ENCODE measurements around the gene EIF1AD.
A peak's percentile ranks its signal among the peaks of the same experiment; 100 is the strongest.
"Not testable (repeated sequence)": the region's sequence is repeated elsewhere in the genome, so short reads cannot be mapped to it uniquely, and the experiment has no call there.

EIF1AD gene, protein sequence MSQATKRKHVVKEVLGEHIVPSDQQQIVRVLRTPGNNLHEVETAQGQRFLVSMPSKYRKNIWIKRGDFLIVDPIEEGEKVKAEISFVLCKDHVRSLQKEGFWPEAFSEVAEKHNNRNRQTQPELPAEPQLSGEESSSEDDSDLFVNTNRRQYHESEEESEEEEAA

DNA sequence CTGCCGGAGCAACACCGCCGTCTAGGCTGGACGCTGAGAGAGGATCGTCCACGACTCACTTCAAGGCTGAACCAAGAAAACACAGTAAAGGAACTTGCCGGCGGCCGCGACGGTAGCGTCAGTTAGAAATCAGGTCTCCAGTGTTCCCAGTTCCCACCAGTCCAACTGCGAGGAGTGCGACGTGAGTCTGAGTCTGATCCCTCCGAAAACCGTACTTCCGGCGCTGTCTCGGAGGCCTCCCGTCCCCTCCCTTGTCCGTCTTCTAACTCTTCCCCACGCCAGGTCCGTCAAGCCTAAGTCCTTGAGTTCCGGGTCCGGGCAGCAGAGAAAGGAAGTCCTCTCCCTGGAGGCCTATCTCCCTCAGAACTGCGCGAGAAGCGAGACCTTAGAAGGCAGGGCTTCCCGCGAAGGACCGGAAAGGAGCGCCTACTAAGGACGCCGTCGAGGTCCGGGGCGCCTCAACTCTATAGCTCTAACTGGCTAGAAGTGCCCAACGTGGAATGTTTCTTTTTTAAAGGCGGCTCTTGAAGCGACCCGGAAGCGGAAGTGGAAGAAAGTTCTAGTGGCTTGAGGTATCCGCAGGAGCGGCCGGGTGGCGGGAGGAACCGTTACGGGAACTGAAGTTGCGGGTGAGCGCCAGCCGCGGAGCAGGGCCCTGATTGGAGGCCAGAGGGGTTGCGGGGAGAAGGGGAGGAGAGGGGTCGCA lies at the start of gene EIF1AD, which contains the start of gene BANF1:
Gene EIF1AD (minus strand): TSS at position 216 of the 706 bp plus-strand sequence. CDS start 1,768 bp downstream, outside the sequence.
Gene BANF1 (plus strand): TSS at position 562 of the 706 bp plus-strand sequence. CDS start 748 bp downstream, outside the sequence.
- DNase-seq: peak; percentile 94

DNA sequence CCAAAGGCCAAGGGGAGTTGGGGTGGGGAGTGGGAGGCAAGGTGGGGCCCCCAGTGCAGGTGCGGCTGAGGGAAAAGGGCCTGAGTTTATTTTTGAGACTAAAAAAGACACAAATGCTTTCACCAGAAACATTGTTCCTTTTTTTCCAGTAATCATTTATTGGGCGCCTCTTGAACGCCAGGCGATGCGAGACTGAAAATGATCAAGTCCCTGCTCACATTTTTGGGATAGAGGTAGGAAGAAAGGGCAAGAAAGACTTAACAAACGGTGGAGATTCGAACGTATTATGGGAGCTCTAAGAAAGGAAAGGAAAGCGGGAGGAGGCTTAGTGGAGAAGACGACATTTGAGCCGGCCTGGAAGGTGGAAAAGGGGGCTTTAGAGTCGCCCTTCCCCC lies 49.4 kb upstream of the EIF1AD start:
- DNase-seq: no peak

DNA sequence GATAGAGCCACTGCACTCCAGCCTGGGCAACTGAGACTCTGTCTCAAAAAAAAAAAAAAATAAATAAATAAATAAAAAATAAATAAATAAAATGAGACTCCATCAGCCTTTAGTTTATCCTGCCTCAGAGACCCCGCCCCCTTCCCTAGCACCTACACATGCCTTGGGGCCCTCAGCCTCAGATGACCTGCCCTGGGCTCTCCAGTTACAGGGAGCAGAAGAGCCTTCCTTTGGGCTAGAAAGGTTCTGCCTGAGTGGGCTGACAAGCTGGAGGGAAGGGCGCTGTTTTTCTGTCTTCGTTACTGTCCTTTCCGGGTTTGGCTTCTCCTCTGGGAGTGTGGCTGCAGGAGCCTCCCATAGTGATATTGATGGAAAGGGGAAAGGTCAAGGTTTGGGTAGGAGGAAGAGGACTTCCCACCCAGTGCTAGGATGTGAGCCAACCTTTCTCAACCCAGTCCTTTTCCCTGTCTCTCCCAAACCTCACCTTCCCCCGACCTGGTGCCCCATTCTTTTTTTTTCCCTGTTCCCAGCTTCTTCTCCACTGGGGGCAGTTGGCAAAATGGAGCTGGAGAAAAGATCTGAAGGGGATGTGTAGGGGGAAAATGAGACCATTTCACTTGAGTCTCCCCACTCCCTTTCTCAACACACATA lies 48.7 kb upstream of the EIF1AD start:
- DNase-seq: no peak

DNA sequence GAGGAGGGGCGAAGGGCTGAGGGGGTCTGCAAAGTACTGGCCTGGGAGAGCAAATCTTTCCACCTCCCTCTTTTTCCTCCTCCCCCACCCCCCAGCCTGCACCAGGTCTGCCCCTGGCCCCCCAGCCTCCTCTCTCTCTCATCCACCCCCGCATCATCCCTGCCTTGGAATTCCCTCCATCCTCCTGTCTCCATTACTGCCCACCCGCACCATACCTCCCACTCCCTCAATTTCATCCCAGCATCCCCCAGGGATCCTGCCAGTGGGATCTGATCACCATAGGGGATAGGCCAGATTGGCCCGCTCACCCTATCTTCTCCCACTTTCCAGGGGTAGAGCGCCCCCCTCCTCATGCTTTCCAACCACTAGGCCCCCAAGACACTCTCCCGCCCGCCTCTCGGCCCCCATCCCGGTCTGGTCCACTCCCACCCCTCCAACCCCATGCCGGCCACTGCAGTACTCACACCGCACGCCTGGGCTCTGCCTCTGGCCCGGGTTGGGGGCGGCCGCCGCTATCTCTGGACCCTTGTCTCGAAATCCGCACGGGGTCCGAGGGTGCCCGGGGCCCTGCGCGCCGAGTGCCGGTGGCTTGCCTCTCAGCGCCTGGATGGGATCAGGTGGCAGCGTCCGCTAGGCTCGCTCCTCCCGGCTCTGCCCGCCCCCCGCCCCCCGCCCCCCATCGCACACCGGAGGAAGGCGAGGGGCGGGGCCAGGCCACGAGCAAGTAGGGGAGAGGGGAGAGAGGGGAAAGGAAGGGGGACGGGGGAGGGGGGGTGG lies 46.8 kb upstream of the EIF1AD start, which contains the start of gene GAL3ST3:
Gene GAL3ST3 (minus strand): TSS at position 615 of the 777 bp plus-strand sequence. CDS start 3,746 bp downstream, outside the sequence.
- DNase-seq: no peak

DNA sequence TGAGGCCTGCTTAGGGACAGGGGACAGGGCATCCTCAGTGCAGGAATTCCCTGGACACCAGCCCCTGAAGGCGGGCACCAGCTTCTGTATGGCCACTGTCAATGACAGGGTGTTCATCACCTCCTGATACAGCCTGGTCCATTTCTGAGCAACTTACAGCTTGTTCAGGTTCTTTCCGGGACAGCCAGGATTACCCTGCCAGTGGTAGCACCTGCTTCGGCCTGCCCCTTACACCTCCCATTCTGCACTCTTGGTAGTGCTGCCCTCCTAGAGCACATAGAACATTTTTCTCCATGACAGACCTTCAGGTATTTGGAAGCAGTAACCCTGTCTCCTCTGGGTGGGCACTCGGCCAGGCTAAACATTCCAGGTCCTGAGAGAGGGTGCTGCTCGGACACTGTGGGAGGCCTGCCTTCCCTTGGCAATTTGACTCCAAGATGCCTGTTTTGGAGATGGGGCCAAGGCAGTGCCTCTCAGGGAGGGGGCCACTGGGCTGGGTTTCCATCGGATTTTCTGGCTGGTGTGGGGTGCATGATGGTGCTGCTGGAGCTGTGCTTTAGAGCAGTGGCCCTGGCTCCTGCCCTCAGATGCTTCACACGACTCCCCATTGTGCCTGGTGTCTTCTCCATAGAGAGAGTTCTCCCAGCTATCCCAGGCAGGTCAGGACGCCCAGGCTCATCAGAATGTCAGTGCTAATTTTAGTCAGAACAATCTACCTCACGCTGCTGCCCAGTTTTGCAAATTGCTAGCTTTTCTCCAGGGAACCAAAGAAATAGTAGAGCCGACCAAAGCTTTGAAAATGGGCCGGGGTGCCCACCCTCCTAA lies 45.8 kb upstream of the EIF1AD start:
- DNase-seq: no peak

DNA sequence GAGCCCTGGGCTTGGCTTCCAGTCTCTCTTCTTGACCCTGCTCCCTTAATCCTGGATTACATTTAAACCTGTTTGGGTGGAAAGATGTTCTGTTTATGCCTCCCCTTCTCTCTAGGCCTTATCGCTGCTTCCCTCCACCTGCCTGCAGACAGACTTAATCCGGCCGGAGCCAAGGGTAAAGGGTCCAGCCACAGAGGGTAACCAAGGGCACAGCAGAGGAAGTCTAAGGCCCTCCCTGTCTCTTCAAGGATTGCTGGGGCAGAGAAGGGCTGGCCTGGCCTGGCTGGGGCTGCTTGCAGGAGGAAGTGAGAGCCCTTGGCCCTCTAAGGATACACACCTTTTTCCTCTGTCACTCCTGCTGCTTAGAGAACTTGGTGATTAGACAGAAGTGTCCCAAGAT lies 44.9 kb upstream of the EIF1AD start:
- DNase-seq: no peak

DNA sequence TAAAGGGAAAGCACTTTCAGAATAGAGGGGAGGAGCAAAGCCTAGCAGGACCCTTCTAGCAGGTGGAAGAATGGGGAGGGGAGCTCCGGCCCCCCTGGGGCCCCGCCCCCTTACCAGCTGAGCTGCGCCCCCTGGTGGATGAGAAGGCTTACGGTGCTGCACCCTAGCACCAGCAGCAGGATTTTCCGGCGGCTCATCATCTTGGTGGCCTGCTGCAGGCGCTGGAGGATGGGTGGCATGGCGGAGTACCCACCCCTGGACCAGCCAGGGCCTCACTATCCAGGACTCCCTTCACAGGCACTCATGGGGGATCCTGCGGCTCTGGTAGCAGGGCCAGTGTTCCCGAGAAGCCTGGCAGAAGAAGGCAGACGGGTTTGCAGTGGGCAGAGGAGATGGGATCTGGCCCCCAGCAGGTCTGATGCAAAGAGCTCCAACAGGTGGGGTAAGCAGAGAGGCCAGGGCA lies 43.3 kb upstream of the EIF1AD start:
- DNase-seq: peak; percentile 88

DNA sequence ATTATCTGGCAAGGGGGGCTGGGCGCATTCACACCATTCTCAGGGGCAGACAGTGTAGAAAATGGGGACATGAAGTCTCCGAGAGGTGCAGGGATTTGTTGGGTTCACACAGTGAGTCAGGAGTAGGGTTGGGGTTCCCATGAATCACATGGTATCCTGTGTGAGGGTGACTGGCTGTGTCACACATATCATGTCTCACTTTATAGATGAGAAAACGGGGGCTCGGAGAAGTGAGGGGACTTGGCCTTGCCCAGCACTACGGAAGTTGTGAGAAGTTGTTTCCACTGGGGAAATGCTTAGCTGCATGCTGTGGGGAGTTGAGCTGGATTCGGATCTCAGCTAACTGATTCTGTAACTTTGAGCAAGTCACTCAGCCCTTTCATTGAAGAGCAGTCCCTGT lies 42.8 kb upstream of the EIF1AD start:
- DNase-seq: peak; percentile 32

DNA sequence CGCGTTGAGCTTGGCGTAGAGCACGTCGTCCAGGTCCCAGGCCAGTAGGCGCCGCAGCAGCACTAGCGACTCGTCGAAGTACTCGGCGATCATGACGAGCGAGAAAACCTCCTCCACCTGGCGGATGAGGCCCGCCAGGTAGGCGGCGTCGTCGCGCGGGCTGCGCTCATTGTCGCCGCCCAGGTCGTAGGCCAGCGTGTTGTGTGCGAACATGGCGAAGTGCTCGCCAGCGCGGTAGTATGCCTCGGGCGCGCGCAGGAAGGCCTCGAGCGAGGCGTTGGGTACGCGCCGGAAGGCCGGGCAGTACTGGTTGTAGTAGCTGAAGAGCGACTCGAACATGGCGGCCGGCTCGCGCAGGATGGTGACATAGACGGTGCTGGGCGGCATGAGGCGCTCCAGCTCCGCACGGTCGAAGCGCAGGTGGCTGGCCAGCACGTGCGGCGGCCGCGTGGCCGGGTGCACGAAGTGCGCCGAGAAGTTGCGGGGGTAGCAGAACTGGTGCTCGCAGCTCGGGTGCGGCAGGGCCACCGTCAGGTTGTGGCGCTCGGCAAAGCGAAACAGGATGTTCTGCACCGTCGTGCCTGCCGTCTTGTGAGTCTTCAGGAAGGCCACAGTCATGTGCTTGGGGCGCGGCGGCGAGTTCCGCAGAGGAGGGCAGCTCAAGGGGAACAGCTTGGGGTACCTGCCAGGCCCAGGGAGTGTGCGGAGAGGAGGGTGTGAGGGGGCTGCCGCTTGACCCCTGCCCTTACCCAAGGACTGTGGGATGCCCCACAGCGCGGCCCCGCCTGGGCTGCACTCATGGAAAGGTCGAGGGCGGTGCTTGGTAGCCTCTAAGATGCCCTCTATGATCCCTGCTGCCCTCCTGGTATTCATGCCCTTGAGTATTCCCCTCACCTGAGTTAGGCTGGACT lies 41.3 kb upstream of the EIF1AD start:
- no peak for DNase-seq

DNA sequence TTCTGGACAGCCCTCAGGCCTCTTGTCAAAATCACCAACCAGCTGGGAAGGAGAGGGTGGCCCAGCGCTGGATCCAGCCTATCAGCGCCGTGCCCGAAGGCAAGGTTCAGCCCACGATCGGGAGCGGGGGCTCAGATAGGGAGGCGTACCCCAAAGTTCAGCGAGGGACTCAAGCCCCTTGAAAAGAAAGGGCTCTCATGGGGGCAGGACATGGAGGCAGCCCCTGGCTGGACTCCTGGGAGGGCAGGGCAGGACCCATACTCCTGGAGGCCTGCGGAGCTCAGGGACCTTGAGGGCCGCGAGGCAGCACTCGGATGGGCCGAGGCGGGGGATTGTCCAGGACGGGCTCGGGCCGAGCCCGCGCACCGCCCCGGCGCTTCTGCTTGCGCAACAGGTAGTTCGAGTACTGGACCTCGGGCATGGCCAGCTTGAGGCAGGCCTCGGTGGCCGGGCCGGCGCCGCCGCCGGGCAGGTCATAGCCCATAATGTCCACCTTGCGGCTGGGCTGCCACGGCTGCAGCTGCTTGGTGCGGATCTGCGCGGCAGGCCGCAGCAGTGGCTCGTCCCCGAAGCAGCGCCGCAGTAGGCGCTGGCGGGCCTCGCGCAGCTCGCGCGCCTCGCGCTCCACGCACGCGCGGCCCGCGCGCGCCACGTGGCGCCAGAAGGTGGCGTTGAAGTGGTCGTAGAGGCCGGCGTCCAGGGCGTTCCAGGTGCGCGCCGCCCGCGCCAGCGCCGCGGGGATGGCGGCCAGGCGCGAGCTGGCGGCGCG lies 40.5 kb upstream of the EIF1AD start:
- DNase-seq: no peak

DNA sequence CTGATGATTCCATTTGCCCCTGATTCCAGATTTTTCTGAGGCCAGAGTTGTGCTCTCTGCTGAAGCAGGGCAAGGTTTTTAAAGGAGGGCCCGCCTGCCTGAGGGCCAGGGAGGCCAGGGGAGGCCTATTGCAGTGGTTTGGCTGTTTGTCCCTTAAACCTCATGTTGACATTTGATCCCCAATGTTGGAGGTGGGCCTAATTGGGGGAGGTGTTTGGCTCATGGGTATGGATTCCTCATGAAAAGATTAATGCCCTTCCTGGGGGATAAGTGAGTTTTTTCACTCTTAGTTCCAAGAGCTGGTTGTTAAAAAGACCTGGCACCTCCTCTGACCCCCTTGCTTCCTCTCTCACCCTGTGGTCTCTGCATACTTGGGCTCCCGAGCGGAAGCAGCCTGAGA lies 37.8 kb upstream of the EIF1AD start:
- no peak for DNase-seq

DNA sequence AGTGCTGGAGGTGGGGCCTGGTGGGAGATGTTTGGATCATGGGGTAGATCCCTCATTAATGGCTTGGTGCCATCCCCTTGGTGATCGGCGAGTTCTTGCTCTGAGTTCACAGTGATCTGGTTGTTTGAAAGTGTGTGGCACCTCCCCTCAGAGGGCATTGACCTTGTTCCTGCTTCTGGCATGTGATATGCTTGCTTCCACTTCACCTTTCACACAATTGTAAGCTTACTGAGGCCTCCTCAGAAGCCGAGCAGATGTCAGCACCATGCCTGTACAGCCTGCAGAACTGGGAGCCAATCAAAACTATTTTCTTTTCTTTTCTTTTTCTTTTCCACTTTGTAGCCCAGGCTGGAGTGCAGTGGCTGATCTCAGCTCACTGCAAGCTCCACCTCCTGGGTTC lies 35.4 kb upstream of the EIF1AD start:
- DNase-seq: no peak

DNA sequence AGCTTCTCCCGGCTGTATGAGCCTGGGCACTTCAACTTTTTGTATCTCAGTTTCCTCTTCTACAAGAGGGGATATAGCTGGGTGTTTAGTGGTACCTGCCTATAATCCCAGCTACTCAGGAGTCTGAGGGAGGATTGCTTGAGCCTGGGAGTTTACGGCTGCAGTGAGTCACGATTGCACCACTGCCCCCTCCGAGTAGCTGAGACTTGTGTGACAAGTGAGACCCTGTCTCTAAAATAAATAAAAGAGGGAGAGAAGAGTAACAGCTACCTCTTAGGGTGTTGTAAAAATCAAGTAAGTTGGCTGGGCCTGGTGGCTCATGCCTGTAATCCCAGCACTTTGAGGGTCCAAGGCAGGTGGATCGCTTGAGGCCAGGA lies 34.4 kb upstream of the EIF1AD start:
- DNase-seq: no peak

DNA sequence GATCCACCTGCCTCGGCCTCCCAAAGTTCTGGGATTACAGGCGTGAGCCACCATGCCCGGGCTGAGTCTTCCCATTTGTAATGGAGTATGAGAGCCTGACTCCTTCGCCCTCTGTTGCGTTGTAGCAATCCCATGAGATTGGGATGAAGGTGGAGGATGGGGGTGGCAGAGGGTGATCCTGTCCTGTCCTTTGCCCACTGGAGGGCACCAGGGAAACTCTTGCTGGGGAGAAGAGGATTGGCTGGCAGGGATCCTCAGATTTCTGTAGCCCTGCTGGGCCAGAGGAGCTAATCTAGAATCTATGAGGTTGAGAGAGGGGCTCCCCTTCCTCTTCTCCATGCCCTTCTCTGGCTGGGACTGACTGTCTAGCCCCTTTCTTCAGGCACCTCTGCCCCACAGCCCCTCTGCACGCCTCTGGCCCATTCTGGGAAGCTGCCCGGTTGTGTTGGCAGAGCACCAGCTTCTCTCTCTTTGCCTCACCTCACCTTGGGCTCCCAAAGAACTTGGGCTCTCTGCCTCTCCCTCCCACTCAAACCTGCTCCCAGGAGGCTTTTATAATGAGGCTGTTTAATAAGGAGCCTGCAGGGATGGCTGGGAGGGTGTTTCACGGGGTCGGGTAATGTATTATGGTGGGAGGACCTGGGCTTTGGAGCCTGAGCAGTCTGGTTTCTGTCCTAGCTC lies 33.8 kb upstream of the EIF1AD start:
- no peak for DNase-seq

DNA sequence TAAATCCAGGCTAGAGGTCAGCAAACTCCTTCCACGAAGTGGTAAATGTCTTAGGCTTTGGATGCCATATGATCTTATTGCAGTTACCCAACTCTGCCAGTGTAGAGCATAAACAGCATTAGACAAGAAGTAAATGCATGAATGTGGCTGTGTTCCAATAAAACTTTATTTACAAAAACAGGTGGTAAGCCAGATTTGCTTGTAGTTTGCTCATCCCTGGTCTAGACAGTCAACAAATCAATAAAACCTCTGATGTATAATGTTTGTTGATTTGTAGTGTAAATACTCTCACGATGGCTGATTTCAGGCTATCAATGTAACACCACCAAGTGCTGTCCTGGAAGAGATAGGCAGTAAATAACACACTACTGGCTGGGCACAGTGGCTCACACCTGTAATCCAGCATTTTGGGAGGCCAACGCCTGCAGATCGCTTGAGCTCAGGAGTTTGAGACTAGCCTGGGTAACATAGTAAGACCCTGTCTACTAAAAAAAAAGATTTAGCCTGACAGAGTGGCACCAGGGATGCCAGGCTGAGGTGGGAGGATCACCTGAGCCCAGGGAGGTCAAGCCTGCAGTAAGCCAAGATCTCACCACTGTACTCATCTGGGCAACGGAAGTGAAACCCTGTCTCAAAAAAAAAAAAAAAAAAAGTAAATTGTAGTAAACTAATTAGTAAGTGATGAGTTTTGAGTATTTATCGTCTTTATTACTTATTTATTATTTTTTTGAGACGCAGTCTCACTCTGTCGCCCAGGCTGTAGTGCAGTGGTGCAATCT lies 31.2 kb upstream of the EIF1AD start:
- no peak for DNase-seq

DNA sequence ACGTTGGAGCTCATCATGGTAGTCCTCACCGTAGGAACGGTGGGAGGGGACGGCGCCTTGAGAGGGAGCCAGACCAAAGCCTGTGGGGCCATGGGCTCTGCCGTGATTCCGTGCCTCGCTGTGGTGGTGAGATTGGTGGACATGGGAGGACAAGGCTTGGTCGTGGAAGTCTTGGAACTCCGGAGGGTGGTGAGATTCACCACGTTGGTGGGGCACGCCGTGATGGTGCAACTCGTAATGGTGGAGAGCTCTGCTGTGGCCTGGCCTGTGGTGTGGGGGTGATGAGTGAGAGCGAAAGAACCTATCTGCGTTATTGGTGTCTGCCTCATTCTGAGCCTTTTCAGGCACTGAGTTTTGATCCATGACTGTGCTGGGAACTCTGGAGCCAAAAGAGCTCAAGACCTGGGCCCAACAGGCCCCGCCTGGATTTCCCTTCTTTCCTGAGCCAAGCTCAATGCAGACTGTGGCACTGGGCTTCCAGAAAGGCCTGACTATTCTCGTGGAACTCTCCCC lies 24.1 kb upstream of the EIF1AD start, which contains the start of gene CATSPER1:
Gene CATSPER1 (minus strand): TSS at position 463 of the 513 bp plus-strand sequence. CDS start 100 bp downstream, at position 363.
- no peak for DNase-seq

DNA sequence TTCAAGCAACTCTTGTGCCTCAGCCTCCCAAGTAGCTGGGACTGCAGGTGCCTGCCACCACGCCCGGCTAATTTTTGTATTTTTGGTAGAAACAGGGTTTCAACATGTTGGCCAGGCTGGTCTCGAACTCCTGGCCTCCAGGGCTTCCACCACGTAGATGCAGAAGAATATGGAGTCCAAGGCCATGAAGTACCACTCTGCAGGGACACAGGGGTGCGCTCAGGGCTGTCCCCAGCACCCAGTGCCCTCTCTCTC lies 21.2 kb upstream of the EIF1AD start:
- DNase-seq: not testable (repeated sequence)

DNA sequence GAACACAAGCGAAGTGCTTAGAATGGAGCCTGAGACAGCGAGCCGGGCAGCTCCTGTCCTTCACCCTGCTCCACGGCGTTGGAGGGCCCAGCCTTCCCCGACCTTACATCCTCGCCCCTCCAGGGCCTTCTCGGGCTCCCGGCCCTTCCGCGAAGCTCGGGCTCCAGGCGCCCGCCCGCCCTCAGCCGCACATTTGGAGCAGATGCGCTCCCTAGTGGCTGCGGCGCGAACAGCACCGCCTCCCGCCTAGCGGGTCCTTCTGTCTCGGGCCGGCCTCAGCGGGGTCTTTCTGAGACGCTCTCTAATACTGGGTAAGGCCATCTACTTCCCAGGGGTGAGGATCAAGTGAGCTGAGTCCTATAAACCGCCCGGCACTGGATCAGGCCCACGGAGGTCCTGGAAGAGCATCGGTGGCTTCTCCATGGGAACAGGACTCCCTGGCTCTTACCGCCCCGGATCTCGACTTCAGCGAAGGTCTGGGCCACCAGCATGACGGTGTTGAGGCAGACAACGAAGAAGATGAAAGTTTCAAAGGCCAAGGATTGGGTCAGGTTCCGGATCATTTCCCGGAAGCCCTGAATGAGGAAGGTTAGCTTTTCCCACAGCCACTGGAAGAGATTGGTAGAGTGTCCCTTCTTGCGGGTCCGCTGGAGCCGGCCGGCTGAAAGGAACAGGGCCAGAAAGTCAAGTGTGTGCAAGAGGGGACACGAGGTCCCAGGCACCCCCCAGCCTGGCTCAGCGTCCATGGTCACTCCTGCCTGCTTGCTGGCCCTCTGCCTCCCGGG lies 20.6 kb upstream of the EIF1AD start:
- DNase-seq: peak; percentile 81

Measured in stimulated activated CD4-positive, alpha-beta T cell treated with anti-CD3 and anti-CD28 coated beads, Interleukin-4, amount 100 ng/mL, for 24 hours (primary cell).